ENCODE data around the gene ZNF451.

The ZNF451 gene

DNA sequence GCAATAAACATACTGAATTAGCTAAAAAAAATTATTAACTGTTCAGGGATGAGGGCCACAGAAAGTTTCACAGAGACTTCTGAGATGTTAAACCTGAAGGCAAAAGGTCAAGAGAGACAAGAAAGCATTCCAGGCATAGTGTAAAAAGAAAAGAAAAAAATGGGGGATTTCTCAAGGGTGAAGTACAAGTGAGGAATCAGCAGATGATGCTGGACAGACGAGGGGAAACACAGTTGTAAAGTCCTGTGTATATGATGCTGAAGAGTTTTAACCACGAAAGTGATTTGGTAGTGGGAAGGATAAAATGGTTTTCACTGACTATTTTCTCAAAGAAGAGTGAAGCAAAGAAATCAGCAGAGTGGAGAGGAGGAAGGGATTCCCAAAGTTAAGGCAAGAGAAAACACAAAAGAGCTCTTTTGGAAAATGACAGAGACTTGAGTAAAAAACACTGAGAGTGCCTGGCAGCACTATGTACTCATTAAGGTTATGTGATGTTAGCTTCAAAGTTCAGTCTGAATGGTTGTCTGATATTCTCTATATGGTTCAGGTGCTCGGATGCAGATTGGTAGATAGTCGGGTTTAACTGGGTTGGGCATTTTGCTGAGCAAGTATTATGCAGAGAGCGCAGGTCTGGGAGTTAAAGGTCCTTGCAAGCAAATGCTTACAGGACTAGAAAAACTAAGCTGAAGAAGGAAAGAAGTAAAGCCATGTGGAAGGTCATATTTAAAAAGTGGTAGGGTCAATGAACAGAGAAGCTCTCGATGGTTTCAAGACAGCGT is 115.8 kb downstream of the ZNF451 start:
- no peak for DNase-seq (ENCODE audit: low spot score)

DNA sequence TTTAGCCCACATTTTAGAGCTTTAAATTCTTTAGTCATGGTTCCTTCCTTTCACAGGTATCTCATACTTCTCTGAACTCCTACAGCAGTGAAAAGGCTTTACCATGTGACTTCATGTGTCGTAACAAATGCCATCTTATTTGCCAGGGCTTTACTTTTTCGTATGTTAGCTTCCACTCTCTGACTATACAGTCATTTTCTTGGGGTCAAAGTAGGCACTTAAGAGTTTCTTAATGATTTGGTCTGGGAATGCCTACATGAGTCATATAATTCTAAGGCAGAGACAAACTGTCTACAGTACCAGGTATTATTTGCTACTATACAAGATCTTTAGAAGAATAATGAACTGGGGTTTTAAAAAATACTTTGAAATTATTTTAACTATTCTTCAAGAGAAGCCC is 117.2 kb downstream of the ZNF451 start:
- DNase-seq (ENCODE audit: low spot score), result no peak

DNA sequence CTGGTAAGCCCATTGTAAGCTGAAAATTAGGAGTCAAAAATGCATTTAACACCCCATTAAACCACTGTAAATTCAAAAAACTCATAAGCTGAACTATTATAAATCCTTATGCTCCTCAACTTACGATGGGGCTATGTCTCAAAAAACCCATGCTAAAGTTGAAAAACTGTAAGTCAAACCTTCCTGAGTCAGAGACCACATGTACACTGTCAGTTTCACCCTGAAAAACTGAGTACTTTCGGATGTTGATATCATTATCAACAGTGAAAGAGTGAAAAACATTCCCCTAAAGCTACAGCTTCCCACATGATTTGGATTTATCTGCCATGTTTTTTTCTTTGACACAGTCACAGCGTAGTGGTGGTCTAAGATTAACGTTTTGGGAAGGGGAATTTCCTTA is 117.9 kb downstream of the ZNF451 start:
- no peak for DNase-seq (ENCODE audit: low spot score)

DNA sequence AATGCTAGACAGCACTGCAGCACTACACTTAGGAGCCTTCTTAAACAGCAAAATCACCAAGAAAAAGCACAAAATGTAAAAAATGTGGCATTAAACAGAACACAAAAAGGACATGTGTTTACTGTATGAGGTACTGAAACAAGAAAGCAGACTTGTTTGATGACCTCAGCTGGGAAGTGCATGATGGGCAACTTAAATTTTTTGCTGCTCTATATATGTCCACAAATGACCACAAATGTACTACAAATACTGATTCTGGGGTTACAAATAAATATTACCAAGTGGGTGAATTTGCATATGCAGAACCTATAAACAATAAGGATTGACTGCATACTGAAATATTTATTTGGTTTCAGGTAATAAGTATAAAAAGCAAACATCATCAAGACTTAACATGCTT is 119.0 kb downstream of the ZNF451 start:
- DNase-seq (ENCODE audit: low spot score), result no peak

DNA sequence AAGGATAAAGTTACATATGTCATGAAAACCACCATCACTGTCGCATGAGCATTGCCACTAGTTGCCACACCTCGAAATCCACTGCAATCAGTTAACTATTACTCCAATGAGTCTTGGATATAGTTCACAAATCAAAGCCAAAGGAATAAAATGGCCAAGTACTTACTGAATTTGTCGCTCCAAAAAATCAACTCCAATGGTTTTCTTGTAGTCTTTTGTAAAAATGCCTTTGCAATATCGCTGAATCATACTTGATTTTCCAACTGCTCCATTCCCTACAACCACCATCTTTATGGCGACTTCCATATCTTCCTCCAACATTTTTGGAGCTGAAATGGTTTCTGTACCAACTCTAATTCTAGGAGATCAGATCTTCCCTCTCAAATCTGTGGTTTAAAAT is 120.1 kb downstream of the ZNF451 start:
- no peak for DNase-seq (ENCODE audit: low spot score)

DNA sequence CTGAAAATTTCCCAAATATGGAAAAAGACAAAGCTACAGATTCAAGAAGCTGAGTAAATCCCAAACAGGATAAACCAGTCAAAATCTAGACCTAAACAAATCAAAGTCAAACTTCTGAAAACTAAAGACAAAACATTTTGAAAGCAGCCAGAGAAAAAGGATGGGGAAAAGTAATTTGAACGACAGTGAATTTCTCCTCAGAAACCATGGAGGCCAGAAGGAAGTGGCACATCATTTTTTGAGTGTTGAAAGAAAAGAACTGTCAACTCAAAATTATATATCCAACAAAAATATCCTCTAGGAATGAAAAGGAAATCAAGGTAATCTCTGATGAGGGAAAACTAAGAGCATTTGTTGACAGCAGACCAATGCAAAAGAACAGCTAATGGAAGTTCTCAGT is 125.3 kb downstream of the ZNF451 start:
- DNase-seq (ENCODE audit: low spot score), result no peak

DNA sequence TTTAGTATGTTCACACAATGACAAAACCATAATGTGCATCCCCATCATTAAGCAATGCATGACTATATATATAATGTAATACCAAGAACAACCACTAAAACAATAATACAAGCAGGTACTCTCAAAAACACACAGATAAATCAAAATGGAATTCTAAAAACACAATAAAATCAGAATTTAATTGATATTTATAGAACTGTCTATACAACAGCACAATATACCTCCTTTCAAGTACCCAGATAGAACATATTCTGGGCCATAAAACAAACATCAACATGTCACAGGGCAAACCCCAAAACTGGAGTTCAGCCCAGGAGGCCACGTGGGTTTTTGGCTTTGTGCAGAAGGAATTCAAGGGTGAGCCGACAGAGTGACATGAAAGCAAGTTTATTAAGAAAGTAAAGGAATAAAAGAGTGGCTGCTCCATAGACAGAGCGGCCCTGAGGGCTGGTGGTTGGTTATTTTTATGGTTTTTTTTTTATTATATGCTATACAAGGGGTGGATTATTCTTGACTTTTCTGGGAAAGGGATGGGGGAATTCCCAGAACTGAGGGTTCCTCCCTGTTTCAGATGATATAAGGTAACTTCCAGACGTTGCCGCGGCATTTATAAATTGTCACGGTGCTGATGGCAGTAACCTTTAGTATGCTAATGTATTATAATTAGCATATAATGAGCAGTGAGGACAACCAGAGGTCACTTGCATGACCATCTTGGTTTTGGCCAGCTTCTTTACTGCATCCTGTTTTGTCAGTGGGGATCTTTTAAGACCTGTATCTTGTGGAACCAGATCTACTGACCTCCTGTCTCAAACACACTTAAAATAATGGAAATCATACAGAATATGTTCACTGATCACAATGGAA is 126.5 kb downstream of the ZNF451 start:
- DNase-seq (ENCODE audit: low spot score), result no peak

DNA sequence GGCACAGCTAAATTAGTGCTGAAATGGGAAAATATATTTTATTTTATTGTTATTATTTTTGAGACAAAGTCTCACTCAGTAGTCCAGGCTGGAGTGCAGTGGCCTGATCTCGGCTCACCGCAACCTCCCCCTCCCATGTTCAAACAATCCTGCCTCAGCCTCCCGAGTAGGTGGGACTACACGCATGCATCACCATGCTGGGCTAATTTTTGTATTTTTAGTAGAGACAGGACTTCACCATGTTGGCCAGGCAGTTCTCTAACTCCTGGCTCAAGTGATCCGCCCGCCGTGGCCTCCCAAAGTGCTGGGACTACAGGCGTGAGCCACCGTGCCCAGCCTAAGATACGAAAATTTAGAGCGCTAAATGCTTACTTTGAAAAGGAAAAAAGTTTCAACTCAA is 127.3 kb downstream of the ZNF451 start:
- no peak for DNase-seq (ENCODE audit: low spot score)
